ENCODE results near the gene UMODL1.

The UMODL1 gene

DNA sequence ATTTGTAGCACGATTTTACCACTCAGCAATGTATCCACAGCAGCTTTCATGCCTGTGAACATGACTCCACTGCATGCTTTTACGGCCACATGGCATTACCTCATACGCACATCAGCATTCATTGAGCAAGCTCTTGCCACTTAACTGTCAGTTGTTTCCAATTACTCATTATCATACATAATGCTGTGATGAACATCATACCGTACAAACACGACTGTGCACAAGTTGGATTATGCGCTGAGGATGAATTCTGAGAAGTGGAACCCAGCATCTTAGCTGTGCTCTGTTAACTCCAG lies 9.6 kb downstream of the UMODL1 start:
- DNase-seq: no peak

DNA sequence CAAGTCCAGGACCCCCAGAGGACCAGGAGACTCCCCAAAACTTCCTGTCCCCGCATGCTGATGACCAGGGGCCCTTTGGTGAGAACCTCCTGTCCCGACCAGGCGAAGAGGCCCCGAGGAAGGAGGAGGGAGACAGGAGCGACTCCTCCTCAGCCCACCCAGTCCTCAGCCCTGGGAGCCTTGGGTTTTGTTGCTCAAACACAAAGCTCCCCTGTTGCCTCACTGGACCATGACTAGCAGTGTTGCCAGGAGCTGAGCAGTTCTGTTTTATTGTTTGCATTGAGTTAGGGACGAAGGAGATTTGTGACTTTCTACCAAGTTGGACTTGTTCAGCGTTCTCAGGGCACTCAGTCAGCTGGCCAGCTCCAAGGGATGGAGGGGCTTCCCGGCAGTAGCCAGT lies 10.0 kb downstream of the UMODL1 start:
- no peak for DNase-seq

DNA sequence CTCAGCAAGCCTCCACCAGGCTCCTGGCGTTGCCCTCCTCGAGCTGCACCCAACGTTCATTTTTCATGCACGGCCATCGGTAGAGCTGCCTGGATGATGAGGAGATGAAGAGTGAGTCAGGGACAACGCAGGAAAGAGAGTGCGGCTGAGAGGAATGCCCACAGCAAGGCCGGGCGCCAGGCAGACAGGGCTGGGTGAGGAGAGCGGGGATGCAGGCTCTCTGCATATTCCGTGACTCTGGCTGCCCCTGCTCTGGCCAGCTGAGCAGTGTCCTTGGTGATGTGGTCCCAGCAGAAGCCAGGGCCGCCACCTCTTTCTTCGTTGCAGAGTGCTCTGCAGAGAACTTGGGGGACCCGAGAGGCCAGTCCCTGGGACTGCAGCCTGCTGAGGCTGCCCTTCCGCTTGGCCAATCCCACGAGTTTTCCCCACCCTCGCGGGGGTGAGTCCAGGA lies 10.8 kb downstream of the UMODL1 start:
- no peak for DNase-seq

DNA sequence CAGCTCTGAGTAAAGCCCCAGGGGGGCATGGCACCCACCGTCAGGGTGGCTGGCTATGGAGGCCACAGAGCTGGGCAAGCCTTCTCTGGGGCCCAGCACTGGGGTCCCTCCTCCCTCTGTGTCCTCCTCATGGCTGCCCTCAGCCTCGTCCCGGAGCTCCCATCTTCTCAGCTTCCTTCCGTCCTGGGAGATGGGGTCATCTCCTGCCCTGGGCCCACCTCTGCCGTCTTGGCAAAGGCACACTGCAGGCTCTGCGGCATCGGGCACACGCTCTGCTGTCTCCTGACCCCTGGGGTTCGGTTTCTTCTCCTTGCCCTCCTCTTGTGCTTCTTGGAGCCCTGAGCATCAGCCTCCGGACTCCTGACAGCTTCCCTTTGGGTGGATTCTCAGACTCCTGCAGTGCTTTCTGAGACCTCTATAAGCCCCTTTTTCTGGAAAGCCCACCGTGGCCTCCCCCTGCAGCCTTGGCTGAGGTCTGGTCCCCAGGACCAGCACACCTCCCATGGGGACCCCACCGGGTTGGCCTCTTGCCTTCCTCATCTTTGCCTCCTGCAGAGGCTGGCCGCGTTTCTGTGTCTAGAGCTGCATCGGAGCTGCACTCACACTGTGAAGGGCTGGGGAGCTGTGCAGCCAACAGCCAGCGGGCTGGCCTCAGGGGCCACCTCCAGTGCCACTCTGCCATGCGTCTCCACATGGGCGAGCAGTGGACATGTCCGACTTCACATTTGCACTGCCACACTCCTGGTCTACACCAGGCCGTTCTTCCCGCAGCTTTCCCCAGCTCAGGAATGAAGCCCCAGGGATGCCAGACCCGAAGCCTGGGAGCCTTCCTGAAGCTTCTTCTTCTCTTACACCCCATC lies 11.6 kb downstream of the UMODL1 start:
- DNase-seq: no peak

DNA sequence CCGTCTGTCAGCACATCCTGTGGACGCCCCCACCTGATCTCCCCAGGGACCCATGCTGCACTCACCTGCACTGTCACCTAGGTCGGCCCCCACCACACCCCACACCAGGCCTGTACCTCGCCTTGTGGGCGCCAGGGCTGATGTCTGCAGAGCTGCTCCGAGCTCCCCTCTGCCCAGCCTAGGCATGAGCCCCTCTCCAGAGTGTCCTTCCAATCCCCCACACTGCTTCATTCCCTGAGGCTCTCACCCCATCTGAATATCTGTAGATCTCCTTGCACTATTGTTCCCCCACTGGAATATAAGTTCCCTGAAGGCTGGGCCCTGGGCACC lies 12.2 kb downstream of the UMODL1 start:
- no peak for DNase-seq

DNA sequence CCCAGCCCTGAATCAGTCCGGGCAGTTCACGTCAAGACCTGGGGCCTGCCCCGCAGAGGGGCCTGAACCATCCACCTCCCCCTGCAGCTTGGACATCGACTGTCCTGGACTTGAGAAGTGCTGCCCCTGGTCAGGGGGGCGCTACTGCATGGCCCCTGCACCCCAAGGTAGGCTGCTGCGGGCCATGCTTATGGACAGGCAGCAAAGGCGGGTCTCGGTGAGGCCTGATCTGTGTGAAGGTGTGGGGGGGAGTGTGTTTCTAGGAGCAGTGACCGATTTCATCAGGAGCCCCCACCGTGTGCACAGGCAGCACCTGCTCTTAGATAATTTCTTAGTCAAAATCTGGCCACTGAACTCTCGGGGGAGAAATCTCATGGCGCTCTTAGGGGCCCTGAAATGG lies 13.0 kb downstream of the UMODL1 start:
- DNase-seq: no peak

DNA sequence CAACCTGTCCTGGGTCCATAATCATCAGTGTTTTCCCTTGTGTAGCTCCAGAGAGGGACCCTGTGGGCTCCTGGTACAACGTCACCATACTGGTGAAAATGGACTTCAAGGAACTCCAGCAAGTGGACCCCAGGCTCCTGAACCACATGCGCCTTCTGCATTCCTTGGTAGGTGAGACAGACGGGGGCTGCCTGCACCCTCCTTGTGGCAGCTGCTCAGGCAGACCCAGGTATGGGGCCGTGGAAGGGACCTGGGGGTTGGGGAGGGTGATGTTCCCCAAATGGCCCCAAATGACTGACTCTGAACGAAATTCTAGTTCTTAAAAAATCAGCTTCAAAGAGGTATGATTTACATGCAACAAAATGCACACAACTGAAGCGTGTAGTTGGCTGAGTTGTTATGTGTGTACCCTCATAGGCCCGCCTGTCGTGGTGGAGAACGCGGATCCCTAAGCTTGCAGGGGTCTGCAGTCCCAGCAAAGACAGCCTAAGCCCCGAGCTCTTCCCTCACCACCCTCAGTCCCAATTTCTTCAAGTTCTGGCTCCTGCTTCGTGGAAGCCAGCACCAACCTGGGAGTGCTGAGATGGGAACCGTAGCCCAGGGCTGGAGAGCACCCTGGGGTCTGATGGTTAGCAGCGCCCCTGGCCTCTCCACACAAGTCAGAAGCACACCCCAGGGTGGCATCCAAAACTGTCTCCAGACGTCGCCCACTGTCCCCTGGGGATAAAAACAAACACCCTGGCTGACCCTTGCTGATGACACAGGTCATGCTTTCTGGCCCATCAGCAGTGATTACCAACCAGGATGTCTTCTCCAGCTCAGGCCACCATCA lies 14.3 kb downstream of the UMODL1 start:
- DNase-seq: no peak

DNA sequence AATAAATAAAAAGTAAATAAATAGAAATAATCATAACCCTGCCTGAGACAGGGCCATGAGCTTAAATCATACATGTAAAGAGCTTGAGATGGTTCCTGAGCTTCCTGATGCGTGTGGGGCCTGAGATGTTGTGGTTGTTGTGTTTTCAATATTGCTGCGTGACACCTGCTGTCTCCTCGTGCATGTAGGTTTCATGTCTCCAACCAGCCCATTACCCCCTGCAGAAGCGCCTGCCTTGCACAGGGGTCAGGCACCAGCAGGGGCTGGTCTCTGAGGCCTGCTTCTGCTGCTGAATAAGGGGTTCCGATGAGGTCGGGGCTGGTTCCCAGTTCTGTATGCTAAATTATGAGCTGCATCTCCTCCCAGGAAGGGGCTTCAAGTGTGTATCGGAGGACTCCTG lies 15.9 kb downstream of the UMODL1 start:
- DNase-seq: no peak

DNA sequence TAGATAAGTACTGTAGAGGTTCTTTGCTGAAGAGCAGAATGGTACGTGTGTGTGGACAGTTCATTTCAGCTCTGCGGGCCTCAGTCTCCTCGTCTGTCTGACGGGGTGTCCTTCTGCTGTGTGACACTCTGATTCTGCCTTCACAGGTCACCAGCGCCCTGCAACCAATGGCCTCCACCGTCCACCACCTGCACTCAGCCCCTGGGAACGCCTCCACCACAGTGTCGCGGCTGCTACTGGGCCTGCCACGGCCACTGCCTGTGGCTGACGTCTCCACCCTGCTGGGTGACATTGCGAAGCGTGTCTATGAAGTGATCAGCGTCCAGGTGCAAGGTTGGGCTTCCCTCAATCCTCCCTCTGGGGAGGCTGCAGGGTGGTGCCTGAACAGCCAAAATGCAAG lies 17.0 kb downstream of the UMODL1 start:
- no peak for DNase-seq

DNA sequence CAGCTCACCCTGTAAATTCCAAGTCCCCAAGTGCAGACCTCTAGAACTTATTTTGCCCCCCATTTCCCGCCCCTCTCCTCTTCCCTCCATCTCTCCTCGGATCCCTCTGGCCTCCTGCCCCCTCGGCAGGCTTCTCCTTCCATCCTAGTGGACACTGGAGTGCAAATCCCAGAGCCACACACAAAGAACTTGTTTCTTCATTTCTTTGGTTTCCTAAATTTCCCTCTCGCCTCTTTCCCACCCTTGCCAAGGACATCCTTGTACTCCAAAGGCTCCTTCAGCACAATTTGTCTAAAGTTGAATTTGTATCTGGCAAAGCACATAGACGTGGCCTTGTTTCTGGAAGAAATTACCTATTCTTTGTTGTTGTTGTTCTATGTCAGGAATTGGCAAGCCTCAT lies 17.5 kb downstream of the UMODL1 start:
- DNase-seq: no peak

DNA sequence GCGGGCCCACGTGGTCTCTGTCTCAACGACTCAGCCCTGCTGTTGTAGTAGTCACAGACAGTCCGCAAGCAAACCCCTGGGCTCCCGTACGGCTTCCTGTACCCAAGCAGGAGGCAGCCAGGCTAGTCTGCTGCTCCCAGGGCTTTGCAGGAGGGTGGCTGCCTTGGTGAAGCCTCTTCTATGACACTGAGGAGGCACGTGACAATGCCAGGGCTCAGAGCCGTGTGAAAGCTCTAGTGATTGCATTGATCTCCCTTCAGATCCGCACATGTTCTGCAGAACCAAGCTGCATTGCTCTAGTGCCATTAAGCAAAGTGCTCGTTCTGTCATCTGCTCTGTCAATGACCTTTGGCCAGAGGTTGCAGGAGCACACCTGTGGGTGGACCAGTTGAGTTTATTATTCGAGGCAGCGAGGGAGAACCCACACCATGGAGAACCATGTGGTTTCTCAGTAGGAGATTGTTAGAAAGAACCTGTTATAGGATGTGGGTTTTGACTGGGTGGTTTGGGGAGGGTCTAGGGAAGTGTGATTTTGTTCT lies 18.0 kb downstream of the UMODL1 start:
- DNase-seq: no peak

DNA sequence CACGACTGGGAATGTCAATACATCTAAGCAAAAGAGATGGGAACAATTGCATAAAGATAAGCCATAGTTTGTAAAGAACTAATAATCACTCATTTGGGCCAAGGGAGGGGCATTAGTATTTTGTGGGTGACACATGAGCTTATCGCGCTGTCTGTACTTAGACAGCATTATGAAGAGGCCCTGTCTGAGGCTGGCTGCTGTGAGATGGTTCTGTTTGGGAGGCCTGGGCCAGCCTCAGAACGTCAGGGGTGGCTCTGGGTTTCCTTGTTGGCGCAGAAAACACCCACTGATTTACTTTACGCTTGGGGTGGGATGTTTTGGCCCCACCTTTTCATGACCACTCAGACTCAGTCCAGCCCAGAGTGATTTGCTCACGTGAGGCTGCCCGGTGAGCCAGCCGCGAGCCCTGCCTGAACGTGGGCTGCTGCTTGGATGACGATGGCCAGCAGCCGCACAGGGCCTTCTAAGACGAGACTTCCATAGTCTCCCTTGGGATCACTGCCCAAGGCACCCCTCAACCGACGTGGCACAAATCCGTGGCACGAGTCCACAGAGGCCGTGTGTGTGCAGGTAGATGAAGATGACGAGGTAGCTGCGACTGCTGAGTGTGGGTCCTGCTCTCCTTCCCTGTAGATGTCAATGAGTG lies 18.7 kb downstream of the UMODL1 start:
- DNase-seq: no peak

DNA sequence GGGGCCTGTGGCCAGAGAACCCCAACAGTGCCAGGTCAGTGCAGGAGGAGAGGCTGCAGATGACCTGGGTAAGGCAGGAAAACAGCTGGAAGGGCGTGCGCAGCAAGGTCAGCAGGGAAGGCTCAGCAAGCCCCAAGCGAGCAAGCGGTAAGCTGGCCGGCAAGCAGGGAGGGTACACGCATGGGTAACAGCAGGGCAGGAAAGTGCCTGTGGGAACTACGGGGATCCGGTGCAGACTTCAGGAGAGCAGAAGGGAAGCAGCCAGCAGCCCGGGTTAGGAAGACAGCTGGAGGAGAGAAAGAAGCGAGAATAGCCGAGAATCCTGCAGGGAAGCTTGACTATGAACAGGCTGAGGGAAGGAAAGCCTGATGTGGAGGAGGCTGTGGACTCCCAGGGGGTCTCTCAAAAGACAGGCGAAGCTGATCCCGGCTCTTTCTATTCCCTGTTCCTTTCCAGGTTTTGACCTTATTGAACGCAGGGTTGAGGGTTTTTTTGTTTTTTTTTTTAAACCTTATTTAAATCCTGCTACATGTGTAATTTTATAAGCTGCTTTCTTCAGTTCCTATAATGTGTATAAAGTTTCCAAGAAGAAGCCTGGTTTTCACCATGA lies 20.9 kb downstream of the UMODL1 start:
- no peak for DNase-seq

DNA sequence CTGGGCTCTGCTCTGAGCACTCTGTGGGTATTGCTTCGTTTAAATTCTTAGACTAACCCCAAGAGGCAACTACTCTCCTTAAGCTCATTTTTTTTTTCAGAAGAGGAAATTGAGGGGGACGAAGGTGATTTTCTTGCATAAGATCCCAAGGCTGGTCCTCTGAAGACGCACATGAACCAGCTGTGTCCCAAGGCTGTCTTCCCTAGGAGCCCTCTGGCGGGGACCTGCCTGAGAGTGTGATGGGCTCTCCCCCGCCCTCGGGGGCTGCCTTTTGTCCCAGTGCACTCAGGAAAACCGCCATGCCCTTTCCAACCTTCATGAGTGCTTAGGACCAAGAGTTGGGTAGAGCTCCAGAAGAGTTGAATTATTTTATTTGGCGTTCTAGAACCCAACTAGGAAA lies 21.7 kb downstream of the UMODL1 start:
- no peak for DNase-seq

DNA sequence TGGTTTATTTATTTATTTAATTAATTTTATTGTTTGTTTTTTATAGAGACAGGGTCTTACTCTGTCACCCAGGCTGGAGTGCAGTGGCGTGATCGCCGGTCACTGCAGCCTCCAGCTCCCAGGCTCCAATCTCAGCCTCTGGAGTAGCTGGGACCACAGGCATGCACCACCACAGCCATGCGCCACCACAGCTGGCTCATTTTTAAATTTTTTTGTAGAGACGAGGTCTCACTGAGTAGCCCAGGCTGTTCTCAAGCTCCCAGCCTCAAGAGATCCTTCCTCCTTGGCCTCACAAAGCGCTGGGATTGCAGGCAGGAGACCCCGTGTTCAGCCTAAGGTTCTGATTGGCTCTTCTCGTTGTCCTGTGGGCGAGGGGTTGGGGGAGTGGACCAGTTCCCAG lies 22.1 kb downstream of the UMODL1 start:
- no peak for DNase-seq

DNA sequence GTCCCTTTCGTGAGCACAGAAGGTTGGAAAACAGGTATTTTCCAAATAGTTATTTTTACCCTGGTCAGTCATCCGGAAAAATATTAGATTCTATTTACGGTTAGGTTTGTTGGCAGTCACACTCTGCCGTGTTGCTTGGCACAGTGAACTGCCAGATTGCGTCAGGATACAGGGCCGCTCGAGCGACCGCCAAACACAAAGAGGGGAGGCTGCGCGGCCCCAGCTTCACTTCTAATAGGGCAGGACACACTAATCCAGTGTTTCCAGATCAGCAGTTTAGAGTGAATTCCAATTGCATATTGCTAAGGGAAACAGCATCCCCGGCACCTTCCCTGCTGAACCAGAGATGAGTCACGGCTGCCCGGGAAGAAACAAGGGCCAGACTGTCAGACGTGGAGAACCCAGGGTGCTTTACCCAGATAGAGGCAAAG lies 22.9 kb downstream of the UMODL1 start:
- DNase-seq: no peak

DNA sequence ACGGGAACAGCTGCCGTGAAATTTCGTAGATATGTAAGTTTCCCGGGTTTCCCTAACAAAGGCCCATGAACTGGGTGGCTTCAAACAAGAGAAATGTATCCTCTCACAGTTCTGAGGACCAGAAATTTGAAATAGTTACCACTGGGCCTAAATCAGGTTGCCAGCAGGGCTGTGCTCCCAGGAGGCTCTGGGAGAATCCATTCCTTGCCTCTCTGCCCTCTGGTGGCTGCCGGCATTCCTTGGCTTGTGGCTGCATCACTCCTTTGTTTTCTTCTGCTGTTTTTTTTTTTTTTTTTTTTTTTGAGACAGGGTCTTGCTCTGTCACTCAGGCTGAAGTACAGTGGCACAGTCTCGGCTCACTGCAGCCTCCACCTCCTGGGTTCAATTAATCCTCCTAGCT lies 23.7 kb downstream of the UMODL1 start:
- DNase-seq: no peak

DNA sequence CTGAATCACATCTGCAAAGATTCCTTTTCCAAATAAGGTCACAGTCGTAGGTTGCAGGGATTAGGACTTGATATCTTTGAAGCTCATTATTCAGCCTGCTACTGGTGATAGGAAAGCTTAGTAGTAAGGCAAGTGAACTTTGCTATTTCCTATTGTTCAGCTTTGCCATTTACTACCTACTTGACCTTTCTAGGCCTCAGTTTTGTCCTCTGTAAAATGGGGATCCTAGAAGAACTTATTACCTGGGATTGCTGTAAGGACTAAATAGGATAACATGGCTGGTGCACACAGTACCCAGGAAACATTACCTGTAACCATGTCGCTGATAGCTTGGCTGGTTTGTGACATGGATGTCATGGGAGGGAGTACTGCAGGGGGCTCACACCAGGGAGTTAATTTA lies 24.5 kb downstream of the UMODL1 start:
- DNase-seq: no peak

DNA sequence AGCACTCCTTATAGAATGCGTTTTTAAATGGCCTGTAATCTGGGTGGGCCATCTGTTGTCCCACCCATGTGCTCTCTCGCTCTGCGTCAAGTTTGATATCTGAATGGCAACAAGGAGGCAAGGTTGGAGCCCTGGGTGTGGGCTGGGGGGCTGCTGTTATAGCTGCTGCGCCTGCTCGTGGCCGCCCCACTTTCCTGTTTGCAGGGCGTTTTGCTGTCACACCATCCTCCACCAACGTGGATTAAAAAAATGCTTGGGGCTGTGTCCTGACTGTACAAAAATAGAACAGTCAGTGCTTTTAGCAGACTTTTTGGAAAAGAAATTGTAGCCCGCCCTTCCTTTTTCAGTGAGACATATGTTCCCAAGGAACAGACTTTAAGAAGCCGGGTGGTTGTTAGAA lies 25.4 kb downstream of the UMODL1 start:
- no peak for DNase-seq

DNA sequence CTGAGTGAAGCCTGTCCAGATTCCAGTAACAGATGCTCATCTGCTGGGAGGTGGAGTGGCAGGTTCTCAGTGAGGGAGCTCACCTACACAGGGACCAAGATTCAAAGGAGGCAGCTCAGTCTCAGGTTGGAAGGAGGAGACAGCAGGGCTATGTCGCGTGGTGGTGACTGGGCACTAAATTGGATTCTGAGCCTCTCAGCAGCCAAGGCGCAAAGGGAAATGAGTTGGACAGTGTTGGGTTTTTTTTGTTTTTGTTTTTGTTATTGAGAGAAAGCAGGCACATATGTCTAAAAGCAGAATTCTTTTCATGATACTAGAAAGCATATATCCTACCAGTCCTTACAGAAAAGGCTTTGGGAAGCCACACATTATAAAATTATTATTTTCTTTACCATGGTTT lies 26.2 kb downstream of the UMODL1 start:
- DNase-seq: no peak

DNA sequence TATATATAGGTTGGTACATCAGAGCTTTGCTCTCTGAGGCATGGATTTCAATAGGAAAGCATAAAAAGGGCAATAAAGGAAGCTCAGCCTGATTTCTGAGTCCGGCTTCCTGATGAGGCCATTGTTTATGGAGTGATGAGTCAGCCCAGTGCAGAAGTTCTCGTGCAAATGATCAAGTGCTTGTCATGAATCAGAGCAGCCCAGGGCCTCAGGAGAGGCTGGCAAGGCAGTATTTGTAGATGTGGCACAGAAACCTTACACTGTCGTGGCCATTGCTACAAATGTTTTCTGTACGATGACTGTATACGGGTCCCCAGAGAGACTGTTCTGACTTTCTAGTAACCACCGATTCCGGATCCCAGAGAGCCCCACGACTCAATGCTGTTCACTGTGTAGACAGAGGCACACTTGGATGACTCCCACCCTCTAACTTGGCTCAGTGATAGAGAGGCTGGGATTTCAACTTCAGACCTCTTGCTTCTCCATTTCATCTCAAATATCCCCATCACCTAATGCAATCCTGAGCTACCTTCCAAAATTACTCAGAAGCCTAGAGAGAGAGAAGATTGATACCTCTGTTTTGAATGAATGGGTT lies 26.8 kb downstream of the UMODL1 start:
- DNase-seq: no peak

DNA sequence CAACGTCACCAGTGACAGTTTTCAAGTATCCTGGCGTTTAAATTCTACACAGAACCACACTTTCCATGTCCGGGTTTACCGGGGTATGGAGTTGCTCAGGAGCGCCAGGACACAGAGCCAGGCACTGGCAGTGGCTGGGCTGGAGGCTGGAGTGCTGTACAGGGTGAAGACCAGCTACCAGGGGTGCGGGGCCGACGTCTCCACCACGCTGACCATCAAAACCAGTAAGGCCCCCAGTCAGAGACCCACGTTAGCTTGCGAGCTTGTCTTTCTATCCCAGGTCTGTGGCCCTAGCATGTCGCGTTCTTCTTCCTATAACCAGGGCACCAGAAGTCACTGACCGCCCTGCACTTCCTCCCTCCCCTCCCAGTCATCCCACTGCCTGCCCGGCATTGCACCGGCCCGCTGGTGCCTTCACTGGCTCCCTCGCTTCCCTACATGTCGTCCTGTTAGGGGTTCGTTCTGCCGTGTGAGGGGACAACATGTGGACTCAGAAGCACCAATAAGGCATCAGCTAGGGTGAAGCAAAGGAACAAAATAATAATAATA lies 27.9 kb downstream of the UMODL1 start:
- DNase-seq: no peak

DNA sequence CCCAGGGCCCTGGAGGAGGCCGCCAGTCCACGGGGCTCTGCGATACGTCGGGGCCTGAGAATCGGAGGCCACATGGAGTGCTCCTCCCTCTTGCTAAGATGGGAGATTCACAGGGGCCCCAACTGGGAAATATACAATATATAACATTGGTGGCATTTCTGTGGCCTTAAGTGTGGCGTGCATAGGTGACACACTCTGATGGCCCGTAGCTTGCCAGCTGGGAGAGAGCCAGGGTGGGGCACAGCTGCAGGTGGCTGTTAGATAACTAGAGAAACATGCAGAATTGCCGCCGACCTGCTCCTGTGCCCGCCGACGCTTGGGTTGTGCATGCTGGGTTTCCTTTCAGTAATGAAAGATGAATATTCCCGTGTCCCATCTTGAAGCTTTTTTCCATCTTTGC lies 30.1 kb downstream of the UMODL1 start:
- no peak for DNase-seq
